Measurements from ENCODE around the gene OTUB2.

The OTUB2 gene

DNA sequence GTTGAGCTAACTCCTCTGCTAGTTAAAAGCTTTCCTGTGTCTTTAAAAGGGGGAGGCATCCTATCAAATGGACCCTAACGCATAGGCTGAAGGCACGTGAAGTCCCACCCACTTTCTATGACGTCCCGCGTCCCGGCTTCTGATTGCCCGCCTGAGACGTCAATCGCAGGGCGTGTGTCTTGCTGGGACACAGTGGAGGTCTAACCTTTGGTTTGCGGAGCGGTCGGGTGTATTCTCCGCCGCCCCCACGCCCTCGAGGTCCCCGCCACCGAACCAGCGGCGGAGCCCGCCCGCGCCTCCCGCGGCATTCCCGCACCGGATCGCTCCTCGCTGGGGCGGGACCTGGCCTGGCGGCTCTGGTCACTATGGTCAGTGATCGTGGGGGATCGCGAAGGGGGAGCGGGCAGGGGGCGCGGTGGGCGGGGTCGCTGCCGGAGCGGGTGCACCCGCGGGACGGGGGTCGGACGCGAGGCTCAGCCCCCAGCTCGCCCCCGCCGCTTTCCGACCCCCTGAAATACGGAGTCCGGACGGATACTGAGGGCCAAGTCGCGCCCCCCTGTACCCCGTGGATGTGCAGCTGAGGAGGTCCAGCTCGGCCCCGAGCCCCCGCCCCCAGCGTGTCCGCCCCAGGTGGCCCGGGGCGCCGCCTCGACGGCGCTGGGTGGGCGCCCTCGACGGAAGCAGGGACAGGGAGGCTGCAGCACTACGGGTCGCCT lies at the start of gene OTUB2:
OTUB2 (plus strand) TSS at position 168 of the 716 bp plus-strand sequence; CDS start at position 366, 198 bp downstream.
- Histone ChIP-seq H3K9me3 (ENCODE audit: severe bottlenecking) (no peaks in the 10 kb centered on the region), H3K4me3 (ENCODE audit: low read depth, low read length) (peak within 1 kb of the TSS; percentile 50), H3K36me3 (no peaks in the 10 kb centered on the region), H3K27me3 (ENCODE audit: insufficient read depth, low read depth, severe bottlenecking) (no peaks in the 10 kb centered on the region), H3K27ac (no peak within 1 kb of the TSS)
- no peak for TF ChIP-seq CTCF (IDR thresholded peaks at IDR 0.05; ENCODE audit: low read depth, low read length)
- DNase-seq, result peak; percentile 98

DNA sequence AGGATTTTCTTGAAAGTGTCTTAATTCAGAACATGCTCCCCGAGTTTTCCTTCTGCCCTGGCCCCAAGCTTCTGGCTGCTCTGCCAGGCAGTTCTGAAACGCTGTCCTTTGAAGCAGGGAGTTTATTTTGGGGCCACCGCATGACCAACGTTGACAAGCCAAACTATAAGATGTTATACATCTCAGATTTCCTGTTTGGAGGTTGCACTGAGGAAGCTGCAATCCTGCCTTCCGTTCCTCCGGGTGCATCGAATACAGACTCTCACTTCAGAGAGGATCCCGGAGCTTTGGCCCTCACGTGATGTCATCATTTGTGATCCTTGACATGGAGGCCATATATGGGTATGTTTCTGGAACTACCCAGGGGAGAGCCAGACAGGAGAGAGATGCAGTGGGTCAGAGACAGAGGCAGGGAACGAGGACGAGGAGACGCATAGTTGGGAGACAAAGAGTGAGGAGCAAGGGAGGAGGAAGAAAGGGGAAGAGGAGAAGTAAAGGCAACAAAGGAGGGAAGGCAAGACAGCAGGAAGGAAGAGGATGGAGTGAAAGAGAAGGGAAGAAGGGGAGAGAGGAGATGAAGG lies 49.6 kb upstream of the OTUB2 start, which contains the start of gene ASB2:
ASB2 (minus strand) TSS at position 94 of the 581 bp plus-strand sequence. CDS start 12,031 bp downstream, outside the sequence.
- H3K27ac ChIP-seq, result no peak within 1 kb of the TSS
- no peak for DNase-seq
- no peaks in the 10 kb centered on the region for H3K9me3 ChIP-seq (ENCODE audit: severe bottlenecking)
- H3K36me3 ChIP-seq, result no peaks in the 10 kb centered on the region
- peaks cover 40% of the 10 kb centered on the region for H3K27me3 ChIP-seq (ENCODE audit: insufficient read depth, low read depth, severe bottlenecking)
- no peak for TF ChIP-seq CTCF (IDR thresholded peaks at IDR 0.05; ENCODE audit: low read depth, low read length)
- no peak within 1 kb of the TSS for H3K4me3 ChIP-seq (ENCODE audit: low read depth, low read length)

GRCh38 chr14:93977171-93977570 lies 49.0 kb upstream of the OTUB2 start:
- Histone ChIP-seq H3K36me3 (no peaks in the 10 kb centered on the region), H3K27ac (no peak overlapping the region)

DNA sequence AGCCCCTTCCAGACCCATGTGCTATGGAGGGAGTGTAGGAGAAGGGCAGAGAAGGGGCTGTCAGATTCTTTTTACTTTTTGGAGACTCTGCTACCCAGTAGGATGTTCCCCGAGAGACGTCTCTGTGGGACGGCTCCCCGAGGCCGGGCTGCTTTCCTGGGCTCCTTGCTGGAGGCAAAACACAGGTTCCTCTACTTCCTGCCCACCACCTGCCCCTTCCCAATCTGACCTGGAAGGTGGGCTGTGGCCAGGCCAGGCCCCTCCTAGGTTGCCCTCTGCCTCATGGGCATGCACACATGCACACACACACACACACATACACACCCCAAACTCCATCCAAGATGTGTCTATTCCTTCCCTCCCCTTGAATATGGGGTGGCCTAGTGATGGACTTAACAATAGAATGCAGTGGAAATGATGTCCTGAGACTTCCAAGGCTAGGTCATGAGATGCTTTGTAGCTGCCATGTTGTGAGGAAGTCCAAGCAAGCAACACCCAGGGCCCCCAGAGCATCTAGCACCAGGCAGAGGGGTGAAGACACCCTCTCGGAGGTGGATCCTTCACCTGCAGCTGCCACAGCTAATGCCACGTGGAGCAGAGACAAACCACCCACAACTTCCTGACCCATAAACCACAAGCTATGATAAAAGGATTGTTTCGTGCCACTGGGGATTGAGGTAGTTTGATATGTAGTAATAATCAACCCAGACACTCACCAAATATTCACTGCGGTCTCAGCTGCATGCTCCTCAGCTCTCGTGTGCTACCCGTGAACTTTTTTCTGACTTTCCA lies 48.2 kb upstream of the OTUB2 start:
- H3K27me3 ChIP-seq (ENCODE audit: insufficient read depth, low read depth, severe bottlenecking), result peaks cover 33% of the 10 kb centered on the region
- no peak for DNase-seq
- no peak for TF ChIP-seq CTCF (IDR thresholded peaks at IDR 0.05; ENCODE audit: low read depth, low read length)

More at GRCh38 chr14:93977171-93977570, 49.0 kb upstream of the OTUB2 start:
- TF ChIP-seq CTCF (IDR thresholded peaks at IDR 0.05; ENCODE audit: low read depth, low read length), result no peak
- H3K27me3 ChIP-seq (ENCODE audit: insufficient read depth, low read depth, severe bottlenecking), result peaks cover 39% of the 10 kb centered on the region
- H3K9me3 ChIP-seq (ENCODE audit: severe bottlenecking), result no peaks in the 10 kb centered on the region
- DNase-seq, result no peak
- no peak overlapping the region for H3K4me3 ChIP-seq (ENCODE audit: low read depth, low read length)

GRCh38 chr14:93978735-93979134 lies 47.4 kb upstream of the OTUB2 start:
- Histone ChIP-seq H3K9me3 (ENCODE audit: severe bottlenecking) (no peaks in the 10 kb centered on the region), H3K27me3 (ENCODE audit: insufficient read depth, low read depth, severe bottlenecking) (peaks cover 26% of the 10 kb centered on the region), H3K27ac (no peak overlapping the region), H3K4me3 (ENCODE audit: low read depth, low read length) (no peak overlapping the region), H3K36me3 (no peaks in the 10 kb centered on the region)
- DNase-seq, result no peak
- TF ChIP-seq CTCF (IDR thresholded peaks at IDR 0.05; ENCODE audit: low read depth, low read length), result no peak

More for the DNA sequence above, 48.2 kb upstream of the OTUB2 start:
- Histone ChIP-seq H3K9me3 (ENCODE audit: severe bottlenecking) (no peaks in the 10 kb centered on the region), H3K36me3 (no peaks in the 10 kb centered on the region), H3K4me3 (ENCODE audit: low read depth, low read length) (no peak overlapping the region), H3K27ac (no peak overlapping the region)
